BJ (cell line): ENCODE results near the gene NFRKB. TPM values are rescaled to one million over a fixed set of nuclear protein-coding genes. Genes with fewer than 3 reads are reported as not detected.

ENCODE experiments used
- CTCF ChIA-PET: fragments of 350-600 bp; formaldehyde crosslinking; extraction: SDS; loops from one replicate; lab custom pipeline; 2021; ENCODE audit warnings: antibody characterized with exemption, inconsistent platforms; lab: Yijun Ruan, JAX
- POLR2A ChIA-PET: fragments of 300-600 bp; sonication (Branson Sonifier 250); formaldehyde crosslinking; extraction: SDS; loops from one replicate; lab custom pipeline; 2021; ENCODE audit warnings: antibody characterized with exemption; lab: Charles Lee
- DNase-seq: peaks from one replicate; pipeline ENCODE4 v3.0.0-alpha.2; 2011; ENCODE audit warnings: low read depth
- H3K27me3 ChIP-seq: 2 replicates; pipeline ENCODE4 v1.6.0; 2011; ENCODE audit warnings: low read length; ENCODE audit not compliant: control insufficient read depth, insufficient read depth
- H3K36me3 ChIP-seq: 2 replicates; pipeline ENCODE4 v1.5.1; 2011; ENCODE audit warnings: low read length; ENCODE audit not compliant: control insufficient read depth, insufficient read depth
- H3K4me3 ChIP-seq: 2 replicates; pipeline ENCODE4 v1.5.1; 2011; ENCODE audit warnings: low read depth, mild to moderate bottlenecking, control low read depth, low read length
- polyA plus RNA-seq: library from polyadenylated mRNA; depleted of rRNA; stranded (reverse); fragments of >200 nt; gene quantifications from 2 replicates; pipeline ENCODE4 v1.2.3, GENCODE V29; 2011
- TF ChIP-seq, protein P1 (sequence below): IDR thresholded peaks from 2 replicates; pipeline ENCODE4 v1.5.1; 2011; ENCODE audit warnings: low read depth, mild to moderate bottlenecking, control low read depth, inconsistent platforms, low read length, moderate library complexity; ENCODE audit not compliant: insufficient read depth

Gene NFRKB
- polyA plus RNA-seq, 1 experiment: 11.7 TPM

DNA sequence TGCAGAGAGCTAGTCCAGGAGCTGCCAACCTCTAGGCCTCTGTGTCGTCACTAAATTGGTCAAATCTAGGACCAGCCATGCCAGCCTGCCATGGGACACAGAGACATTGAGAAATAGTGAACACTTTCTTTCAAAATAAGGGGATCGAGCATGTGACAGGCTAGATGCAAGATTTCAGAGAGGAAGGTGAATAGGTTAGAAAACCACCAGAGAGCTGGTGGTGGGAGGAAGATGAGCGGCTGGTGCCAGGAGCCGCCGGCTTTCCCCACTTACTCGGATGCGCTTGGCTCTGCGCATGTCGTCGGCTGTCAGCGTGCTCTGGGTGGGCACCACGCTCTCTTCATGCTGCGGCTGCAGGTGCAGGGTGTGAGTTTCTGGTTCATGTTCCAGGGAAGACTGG lies 35.4 kb upstream of the NFRKB start:
- no peak overlapping the region for H3K4me3 ChIP-seq
- H3K36me3 ChIP-seq: peaks cover 1% of the 10 kb centered on the region; the same call in 1 of the 2 replicates
- ChIA-PET POLR2A (no interaction called here), CTCF (interaction anchor here (1.2 to 1.3 kb wide), 2 partner anchors 9 to 201 kb away, joined by 3 to 8 read pairs; no protein-coding TSS in a partner anchor)
- TF ChIP-seq, protein P1, sequence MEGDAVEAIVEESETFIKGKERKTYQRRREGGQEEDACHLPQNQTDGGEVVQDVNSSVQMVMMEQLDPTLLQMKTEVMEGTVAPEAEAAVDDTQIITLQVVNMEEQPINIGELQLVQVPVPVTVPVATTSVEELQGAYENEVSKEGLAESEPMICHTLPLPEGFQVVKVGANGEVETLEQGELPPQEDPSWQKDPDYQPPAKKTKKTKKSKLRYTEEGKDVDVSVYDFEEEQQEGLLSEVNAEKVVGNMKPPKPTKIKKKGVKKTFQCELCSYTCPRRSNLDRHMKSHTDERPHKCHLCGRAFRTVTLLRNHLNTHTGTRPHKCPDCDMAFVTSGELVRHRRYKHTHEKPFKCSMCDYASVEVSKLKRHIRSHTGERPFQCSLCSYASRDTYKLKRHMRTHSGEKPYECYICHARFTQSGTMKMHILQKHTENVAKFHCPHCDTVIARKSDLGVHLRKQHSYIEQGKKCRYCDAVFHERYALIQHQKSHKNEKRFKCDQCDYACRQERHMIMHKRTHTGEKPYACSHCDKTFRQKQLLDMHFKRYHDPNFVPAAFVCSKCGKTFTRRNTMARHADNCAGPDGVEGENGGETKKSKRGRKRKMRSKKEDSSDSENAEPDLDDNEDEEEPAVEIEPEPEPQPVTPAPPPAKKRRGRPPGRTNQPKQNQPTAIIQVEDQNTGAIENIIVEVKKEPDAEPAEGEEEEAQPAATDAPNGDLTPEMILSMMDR: no peak
- no peak for DNase-seq
- no peaks in the 10 kb centered on the region for H3K27me3 ChIP-seq

DNA sequence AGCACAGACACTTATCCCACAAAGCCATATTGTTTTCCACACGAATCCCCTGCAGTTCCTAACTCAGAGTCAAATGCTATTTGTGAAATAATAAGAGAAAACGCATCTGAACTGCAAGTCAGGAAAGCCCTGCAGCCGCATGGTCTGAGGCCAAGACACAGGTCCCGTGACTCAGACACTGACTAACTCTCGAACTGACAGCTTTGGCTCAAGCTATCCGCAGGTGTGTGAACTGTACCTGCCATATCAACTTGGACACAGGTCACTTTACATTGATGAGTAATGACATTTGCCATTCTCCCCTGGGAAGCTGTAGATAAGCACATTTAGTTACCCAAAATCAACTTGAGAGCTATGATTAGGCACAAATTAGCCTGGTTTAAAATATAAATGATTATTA lies 34.9 kb upstream of the NFRKB start:
- ChIA-PET POLR2A (no interaction called here), CTCF (interaction anchor here (1.2 to 1.3 kb wide), 2 partner anchors 9 to 202 kb away, joined by 3 to 8 read pairs; no protein-coding TSS in a partner anchor)
- Histone ChIP-seq H3K36me3 (peaks cover 1% of the 10 kb centered on the region; the same call in 1 of the 2 replicates), H3K4me3 (no peak overlapping the region), H3K27me3 (no peaks in the 10 kb centered on the region)
- no peak for DNase-seq
- TF ChIP-seq, protein P1: no peak

DNA sequence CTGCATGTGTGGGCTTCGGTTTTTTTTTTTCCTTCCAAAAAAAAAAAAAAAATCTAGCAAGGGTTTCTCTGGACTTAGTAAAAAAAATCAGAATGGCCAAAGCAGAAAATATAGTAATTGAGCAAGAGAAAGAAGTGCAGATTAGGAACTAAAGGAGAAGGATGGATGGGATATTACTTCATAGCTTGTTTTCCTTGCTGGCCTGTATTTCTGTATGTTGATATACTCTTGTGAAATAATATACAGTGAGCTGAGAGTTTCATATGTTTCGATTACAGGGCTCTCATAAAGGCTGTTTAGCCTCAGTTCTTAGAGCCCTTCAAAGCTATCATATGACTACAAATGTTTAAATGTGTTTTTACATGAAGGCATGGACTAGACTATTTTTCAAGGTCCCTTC lies 34.3 kb upstream of the NFRKB start:
- ChIA-PET CTCF (interaction anchor here (0.9 to 1.4 kb wide), 5 partner anchors 8 to 204 kb away, joined by 3 to 8 read pairs (median 3); no protein-coding TSS in a partner anchor), POLR2A (interaction anchor here (0.6 kb wide), 1 partner anchor 203 kb away, joined by 4 read pairs; no protein-coding TSS in a partner anchor)
- TF ChIP-seq, protein P1: no peak
- Histone ChIP-seq H3K4me3 (no peak overlapping the region), H3K27me3 (no peaks in the 10 kb centered on the region), H3K36me3 (peaks cover 1% of the 10 kb centered on the region; the same call in 1 of the 2 replicates)
- DNase-seq: no peak

DNA sequence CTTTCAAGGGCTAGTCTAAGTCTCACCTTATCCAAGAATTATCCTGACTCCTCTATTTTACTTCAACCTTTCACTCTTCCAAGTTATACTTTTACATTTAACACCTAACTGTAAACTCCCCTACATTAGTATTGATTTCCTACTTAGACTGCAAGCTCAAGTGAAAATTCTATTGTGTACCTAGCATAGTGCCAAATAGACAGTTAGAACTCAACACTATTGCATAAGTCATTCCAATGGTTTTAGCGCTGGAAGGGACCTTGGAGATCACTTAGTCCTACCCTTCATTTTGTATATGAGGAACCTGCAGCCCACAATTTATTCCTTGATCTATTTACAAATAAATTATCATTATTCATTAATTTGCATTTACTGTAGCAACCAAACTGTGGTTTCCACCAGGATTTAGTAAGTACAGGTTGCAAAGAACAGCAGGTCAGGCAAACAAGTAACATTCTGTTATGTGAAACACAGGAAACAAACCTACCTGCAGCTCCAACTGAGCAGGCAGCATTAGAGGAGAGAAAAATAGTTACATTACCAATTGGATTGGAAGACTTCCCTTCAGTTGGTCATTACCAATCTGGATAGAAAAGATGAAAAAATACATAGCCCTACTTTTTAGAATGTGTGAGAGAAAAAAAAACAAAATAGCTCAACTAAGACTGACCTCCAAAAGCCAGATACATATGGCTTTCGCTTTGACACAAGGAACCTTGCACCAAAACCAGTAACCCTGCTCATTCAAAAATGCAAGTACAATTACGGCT lies 33.7 kb upstream of the NFRKB start:
- Histone ChIP-seq H3K27me3 (no peaks in the 10 kb centered on the region), H3K36me3 (peaks cover 1% of the 10 kb centered on the region; the same call in 1 of the 2 replicates), H3K4me3 (no peak overlapping the region)
- ChIA-PET POLR2A (interaction anchor here (0.6 kb wide), 1 partner anchor 203 kb away, joined by 4 read pairs; no protein-coding TSS in a partner anchor), CTCF (interaction anchor here (0.9 to 1.4 kb wide), 4 partner anchors 10 to 205 kb away, joined by 3 to 4 read pairs (median 3); no protein-coding TSS in a partner anchor)
- DNase-seq: no peak
- TF ChIP-seq, protein P1: no peak

DNA sequence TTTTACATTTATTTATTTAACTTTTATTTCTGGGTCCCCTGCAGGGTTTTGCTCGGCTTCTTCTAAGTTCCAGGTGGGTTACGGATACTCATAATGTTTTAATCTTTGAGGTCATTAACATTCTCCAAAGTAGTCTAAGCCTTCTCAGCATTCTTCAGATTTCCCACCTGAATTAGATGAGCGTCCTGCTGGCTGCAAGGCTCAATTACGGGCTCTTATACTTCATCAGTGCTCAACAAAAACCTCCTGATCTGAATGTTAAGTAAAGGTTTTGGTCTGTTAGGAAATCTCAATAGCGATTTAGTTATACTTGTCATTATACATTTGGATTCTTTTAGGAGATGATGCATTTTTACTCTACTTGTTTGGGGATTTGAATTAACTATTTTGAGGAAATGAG lies 27.3 kb upstream of the NFRKB start:
- POLR2A ChIA-PET: interaction anchor here (0.7 kb wide), 1 partner anchor 9 kb away, joined by 6 read pairs; no protein-coding TSS in a partner anchor
- CTCF ChIA-PET: interaction anchor here (0.5 to 5.8 kb wide), 14 partner anchors 9 to 992 kb away, joined by 3 to 100 read pairs (median 4); no protein-coding TSS in a partner anchor

More for the DNA sequence above, 27.3 kb upstream of the NFRKB start:
- Histone ChIP-seq H3K27me3 (no peaks in the 10 kb centered on the region), H3K4me3 (no peak overlapping the region), H3K36me3 (peaks cover 1% of the 10 kb centered on the region; the same call in 1 of the 2 replicates)
- TF ChIP-seq, protein P1: no peak
- no peak for DNase-seq
